Measurements from ENCODE around the gene PDZD7. TPM values are rescaled to one million over a fixed set of nuclear protein-coding genes. Genes with fewer than 3 reads are reported as not detected.
A peak's percentile ranks its signal among the peaks of the same experiment; 100 is the strongest.

The PDZD7 gene
- total RNA-seq, 1 donor from 2014 or later: 1.5 TPM

DNA sequence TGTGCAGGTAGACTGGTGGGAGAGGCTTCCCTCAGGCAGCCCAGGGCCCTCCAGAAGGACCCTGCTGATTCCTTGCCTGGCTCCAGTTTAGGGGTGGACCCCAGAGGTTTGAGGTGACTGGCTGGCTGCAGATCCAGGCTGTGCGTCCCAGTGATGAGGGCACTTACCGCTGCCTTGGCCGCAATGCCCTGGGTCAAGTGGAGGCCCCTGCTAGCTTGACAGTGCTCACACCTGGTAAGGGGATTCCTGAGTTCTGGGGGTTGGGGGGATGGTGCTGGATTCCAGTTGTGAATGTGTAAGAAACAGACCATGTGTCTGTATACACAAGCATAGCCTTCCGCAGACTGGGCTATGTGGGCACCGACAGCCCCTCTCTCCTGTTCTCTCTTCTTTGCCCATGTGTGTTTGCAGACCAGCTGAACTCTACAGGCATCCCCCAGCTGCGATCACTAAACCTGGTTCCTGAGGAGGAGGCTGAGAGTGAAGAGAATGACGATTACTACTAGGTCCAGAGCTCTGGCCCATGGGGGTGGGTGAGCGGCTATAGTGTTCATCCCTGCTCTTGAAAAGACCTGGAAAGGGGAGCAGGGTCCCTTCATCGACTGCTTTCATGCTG is 33.6 kb upstream of the PDZD7 start:
- Mint-ChIP-seq H3K4me3 (ENCODE audit: unreplicated experiment) (no peak overlapping the region), H3K36me3 (ENCODE audit: unreplicated experiment) (no peaks in the 10 kb centered on the region), H3K27me3 (ENCODE audit: unreplicated experiment) (peaks cover 14% of the 10 kb centered on the region), H3K27ac (ENCODE audit: unreplicated experiment) (no peak overlapping the region), H3K9me3 (ENCODE audit: unreplicated experiment) (peaks cover 3% of the 10 kb centered on the region), H3K4me1 (ENCODE audit: low read depth, unreplicated experiment) (peaks cover 3% of the 10 kb centered on the region)
- DNase-seq: no peak
- TF ChIP-seq, protein P1, sequence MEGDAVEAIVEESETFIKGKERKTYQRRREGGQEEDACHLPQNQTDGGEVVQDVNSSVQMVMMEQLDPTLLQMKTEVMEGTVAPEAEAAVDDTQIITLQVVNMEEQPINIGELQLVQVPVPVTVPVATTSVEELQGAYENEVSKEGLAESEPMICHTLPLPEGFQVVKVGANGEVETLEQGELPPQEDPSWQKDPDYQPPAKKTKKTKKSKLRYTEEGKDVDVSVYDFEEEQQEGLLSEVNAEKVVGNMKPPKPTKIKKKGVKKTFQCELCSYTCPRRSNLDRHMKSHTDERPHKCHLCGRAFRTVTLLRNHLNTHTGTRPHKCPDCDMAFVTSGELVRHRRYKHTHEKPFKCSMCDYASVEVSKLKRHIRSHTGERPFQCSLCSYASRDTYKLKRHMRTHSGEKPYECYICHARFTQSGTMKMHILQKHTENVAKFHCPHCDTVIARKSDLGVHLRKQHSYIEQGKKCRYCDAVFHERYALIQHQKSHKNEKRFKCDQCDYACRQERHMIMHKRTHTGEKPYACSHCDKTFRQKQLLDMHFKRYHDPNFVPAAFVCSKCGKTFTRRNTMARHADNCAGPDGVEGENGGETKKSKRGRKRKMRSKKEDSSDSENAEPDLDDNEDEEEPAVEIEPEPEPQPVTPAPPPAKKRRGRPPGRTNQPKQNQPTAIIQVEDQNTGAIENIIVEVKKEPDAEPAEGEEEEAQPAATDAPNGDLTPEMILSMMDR (IDR thresholded peaks at IDR 0.05; ENCODE audit: partially characterized antibody, unreplicated experiment): no peak

DNA sequence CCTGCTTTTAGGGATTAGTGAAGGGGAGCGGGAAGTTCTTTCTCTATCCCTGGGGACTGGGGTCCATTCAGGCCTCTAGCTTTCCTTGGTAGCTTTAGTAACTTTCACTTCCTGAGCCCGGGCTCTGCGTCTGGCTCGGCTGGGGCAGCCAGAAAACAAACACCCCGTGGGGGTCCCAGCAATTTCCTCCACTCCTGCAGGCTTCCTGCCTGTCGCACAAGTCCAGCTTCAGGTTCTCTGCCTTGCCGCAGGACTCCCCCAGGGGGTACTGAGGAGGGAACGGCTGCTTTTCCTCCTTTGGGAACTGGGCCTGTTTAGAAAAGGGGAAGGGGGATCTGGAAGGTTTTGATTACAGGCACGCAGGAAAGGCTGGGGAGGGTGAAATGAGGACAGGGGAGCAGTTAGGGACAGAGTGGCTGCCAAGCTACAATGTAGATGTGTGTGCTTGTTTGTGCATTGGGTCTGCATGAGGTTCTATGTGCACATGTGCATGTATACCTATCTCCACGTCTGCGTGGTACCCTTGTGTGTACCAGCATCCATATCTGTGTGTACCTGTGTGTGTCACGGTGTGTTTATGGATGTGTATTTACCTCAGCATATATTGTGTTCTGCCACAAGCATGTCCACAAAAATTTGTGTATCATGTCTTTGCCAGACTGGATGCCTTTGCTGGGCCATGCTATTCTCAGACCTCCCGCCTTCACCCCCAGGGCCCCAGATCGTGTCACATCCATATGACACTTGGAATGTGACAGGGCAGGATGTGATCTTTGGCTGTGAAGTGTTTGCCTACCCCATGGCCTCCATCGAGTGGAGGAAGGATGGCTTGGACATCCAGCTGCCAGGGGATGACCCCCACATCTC is 32.9 kb upstream of the PDZD7 start:
- Mint-ChIP-seq H3K36me3 (ENCODE audit: unreplicated experiment) (no peaks in the 10 kb centered on the region), H3K27me3 (ENCODE audit: unreplicated experiment) (peaks cover 14% of the 10 kb centered on the region), H3K4me3 (ENCODE audit: unreplicated experiment) (no peak overlapping the region), H3K27ac (ENCODE audit: unreplicated experiment) (no peak overlapping the region), H3K9me3 (ENCODE audit: unreplicated experiment) (peaks cover 3% of the 10 kb centered on the region), H3K4me1 (ENCODE audit: low read depth, unreplicated experiment) (peaks cover 3% of the 10 kb centered on the region)
- TF ChIP-seq, protein P1 (IDR thresholded peaks at IDR 0.05; ENCODE audit: partially characterized antibody, unreplicated experiment): no peak
- no peak for DNase-seq

- no peak overlapping the region for H3K4me3 Mint-ChIP-seq (ENCODE audit: unreplicated experiment)
- H3K27me3 Mint-ChIP-seq (ENCODE audit: unreplicated experiment): peaks cover 14% of the 10 kb centered on the region
- peaks cover 3% of the 10 kb centered on the region for H3K9me3 Mint-ChIP-seq (ENCODE audit: unreplicated experiment)
- no peak overlapping the region for H3K27ac Mint-ChIP-seq (ENCODE audit: unreplicated experiment)
- no peak for DNase-seq
- no peaks in the 10 kb centered on the region for H3K36me3 Mint-ChIP-seq (ENCODE audit: unreplicated experiment)
- H3K4me1 Mint-ChIP-seq (ENCODE audit: low read depth, unreplicated experiment): peaks cover 3% of the 10 kb centered on the region
- TF ChIP-seq, protein P1 (IDR thresholded peaks at IDR 0.05; ENCODE audit: partially characterized antibody, unreplicated experiment): no peak
Measured at GRCh38 chr10:101063050-101063525, 32.2 kb upstream of the PDZD7 start.

DNA sequence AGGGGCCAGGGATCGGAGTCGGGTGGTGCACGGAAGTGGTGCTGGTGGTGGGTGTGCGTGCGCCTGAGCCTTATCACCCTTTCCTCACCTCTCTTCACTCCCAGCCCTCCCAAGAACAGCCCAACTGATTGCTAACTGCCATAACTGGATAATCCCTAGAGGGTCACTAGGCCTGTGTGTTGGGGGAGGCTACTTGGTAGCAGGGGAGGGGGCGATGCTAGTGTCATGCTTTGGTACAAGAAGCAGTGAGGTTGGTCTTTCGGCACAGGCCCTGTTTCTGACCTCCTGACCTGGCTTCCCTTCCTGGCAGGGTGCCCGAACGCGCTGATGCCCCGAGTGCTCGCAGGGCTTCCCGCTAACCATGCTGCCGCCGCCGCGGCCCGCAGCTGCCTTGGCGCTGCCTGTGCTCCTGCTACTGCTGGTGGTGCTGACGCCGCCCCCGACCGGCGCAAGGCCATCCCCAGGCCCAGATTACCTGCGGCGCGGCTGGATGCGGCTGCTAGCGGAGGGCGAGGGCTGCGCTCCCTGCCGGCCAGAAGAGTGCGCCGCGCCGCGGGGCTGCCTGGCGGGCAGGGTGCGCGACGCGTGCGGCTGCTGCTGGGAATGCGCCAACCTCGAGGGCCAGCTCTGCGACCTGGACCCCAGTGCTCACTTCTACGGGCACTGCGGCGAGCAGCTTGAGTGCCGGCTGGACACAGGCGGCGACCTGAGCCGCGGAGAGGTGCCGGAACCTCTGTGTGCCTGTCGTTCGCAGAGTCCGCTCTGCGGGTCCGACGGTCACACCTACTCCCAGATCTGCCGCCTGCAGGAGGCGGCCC is 31.5 kb upstream of the PDZD7 start:
- H3K4me1 Mint-ChIP-seq (ENCODE audit: low read depth, unreplicated experiment): peaks cover 3% of the 10 kb centered on the region
- H3K9me3 Mint-ChIP-seq (ENCODE audit: unreplicated experiment): peaks cover 3% of the 10 kb centered on the region
- H3K27ac Mint-ChIP-seq (ENCODE audit: unreplicated experiment): no peak overlapping the region
- peak; percentile 84 for DNase-seq
- H3K27me3 Mint-ChIP-seq (ENCODE audit: unreplicated experiment): peaks cover 12% of the 10 kb centered on the region
- peak overlapping the region; percentile 75 for H3K4me3 Mint-ChIP-seq (ENCODE audit: unreplicated experiment)
- TF ChIP-seq, protein P1 (IDR thresholded peaks at IDR 0.05; ENCODE audit: partially characterized antibody, unreplicated experiment): peak; percentile 63
- no peaks in the 10 kb centered on the region for H3K36me3 Mint-ChIP-seq (ENCODE audit: unreplicated experiment)
